ENCODE data around the gene UBE2S. TPM values are rescaled to one million over a fixed set of nuclear protein-coding genes. Genes with fewer than 3 reads are reported as not detected.
A peak's percentile ranks its signal among the peaks of the same experiment; 100 is the strongest.
"Not testable (repeated sequence)": the region's sequence is repeated elsewhere in the genome, so short reads cannot be mapped to it uniquely, and the experiment has no call there.

The UBE2S gene
- total RNA-seq, 1 donor from 2014 or later, result 224 TPM

GRCh38 chr19:55407800-55408532 lies 378 bp upstream of the UBE2S start:
- intact Hi-C loops (cut with micrococcal nuclease), result loop anchor here (1.0 to 5.0 kb wide), 13 partner anchors 10 to 959 kb away; partner anchors contain the start of genes FIZ1, HSPBP1, ISOC2 and KMT5C

GRCh38 chr19:55406826-55407549 lies 600 bp downstream of the UBE2S start:
- H3K27ac Mint-ChIP-seq, result peak overlapping the region; percentile 72
- H3K4me1 Mint-ChIP-seq (ENCODE audit: low read depth), result peaks cover 26% of the 10 kb centered on the region

More at GRCh38 chr19:55407800-55408532, 378 bp upstream of the UBE2S start:
- Mint-ChIP-seq H3K4me1 (ENCODE audit: low read depth) (peaks cover 26% of the 10 kb centered on the region), H3K27me3 (ENCODE audit: insufficient read depth) (peaks cover 6% of the 10 kb centered on the region), H3K36me3 (ENCODE audit: low read depth) (peaks cover 33% of the 10 kb centered on the region), H3K27ac (peak overlapping the region; percentile 97), H3K9me3 (peaks cover 13% of the 10 kb centered on the region), H3K4me3 (peak overlapping the region; percentile 93)
- DNase-seq (ENCODE audit: low spot score), result peak; percentile 96

DNA sequence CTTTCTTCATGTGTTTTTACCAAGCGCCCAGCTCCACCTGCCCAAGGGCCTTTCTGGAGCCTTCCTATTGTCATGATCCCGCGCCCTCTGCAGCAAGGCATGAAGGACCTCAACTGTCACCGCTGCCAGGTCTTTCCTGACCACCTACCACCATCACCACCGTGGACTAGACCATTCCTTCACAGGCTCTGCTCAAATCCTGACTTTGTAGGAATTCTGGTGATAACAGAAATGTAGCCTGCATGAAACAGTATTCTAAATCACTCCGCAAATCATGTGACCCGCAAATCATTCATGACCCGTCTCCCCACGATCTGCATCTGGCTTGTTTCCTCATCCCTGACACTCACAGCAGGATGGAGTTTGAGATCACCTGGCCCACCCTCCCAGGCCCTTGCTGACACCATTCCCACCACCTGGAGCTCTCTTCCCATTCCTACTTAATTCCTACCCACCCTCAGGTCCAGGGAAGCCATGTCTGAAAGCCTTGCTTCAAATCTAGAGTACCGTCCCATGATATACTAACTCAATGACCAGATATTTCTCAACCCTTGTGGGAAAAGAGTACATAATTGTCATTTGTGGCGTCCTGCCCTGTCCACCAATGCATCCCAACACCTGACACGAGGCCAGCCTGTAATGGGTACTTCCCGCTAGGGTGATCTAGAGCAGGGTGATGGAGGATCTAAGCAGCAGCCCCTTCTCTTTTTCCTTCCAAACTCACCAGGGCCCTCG lies 1.3 kb downstream of the UBE2S start:
- Mint-ChIP-seq H3K4me3 (peak overlapping the region; percentile 93), H3K4me1 (ENCODE audit: low read depth) (peaks cover 26% of the 10 kb centered on the region), H3K27me3 (ENCODE audit: insufficient read depth) (peaks cover 2% of the 10 kb centered on the region), H3K27ac (peak overlapping the region; percentile 72), H3K36me3 (ENCODE audit: low read depth) (peaks cover 46% of the 10 kb centered on the region), H3K9me3 (peaks cover 13% of the 10 kb centered on the region)
- intact Hi-C loops (cut with micrococcal nuclease), result loop anchor here (5.0 kb wide), 2 partner anchors 236 to 324 kb away; partner anchors contain the start of genes ZNF580 and ZNF581
- no peak for DNase-seq (ENCODE audit: low spot score)

More at GRCh38 chr19:55406826-55407549, 600 bp downstream of the UBE2S start:
- Mint-ChIP-seq H3K27me3 (ENCODE audit: insufficient read depth) (peaks cover 2% of the 10 kb centered on the region), H3K9me3 (peaks cover 13% of the 10 kb centered on the region), H3K36me3 (ENCODE audit: low read depth) (peaks cover 43% of the 10 kb centered on the region), H3K4me3 (peak overlapping the region; percentile 93)
- no peak for DNase-seq (ENCODE audit: low spot score)
- intact Hi-C loops (cut with micrococcal nuclease), result loop anchor here (1.0 to 5.0 kb wide), 3 partner anchors 9 to 325 kb away; partner anchors contain the start of genes ZNF580 and ZNF581

- intact Hi-C loops (cut with micrococcal nuclease), result loop anchor here (5.0 kb wide), 2 partner anchors 237 to 323 kb away; partner anchors contain the start of genes ZNF580 and ZNF581
- H3K9me3 Mint-ChIP-seq, result peaks cover 13% of the 10 kb centered on the region
- peaks cover 52% of the 10 kb centered on the region for H3K36me3 Mint-ChIP-seq (ENCODE audit: low read depth)
- no peak for DNase-seq (ENCODE audit: low spot score)
- H3K4me3 Mint-ChIP-seq, result peak overlapping the region; percentile 93
- H3K27me3 Mint-ChIP-seq (ENCODE audit: insufficient read depth), result peaks cover 2% of the 10 kb centered on the region
- H3K27ac Mint-ChIP-seq, result peak overlapping the region; percentile 72
- H3K4me1 Mint-ChIP-seq (ENCODE audit: low read depth), result peaks cover 26% of the 10 kb centered on the region
Measured at GRCh38 chr19:55405638-55406037, 1.9 kb downstream of the UBE2S start.

DNA sequence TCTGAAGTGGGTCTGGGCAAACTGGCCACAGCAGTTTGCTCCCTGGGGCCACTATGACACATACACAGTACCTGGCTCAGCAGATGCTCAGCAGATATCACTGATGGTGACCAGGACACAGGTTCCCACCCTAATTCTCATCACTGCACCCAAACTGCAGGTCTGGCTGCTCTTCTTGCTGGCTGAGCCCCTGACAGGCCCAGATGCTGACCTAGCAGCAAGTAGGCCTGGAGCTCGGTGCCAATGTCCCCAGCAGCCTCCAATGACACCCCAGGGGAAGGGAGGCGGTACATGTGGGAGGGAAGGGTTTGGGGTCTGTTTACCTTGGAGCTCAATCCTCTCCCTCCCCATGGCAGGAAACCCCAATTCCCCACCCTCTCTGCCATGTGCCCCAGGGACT lies 5.1 kb downstream of the UBE2S start:
- H3K27ac Mint-ChIP-seq, result no peak overlapping the region
- peaks cover 2% of the 10 kb centered on the region for H3K27me3 Mint-ChIP-seq (ENCODE audit: insufficient read depth)
- peaks cover 52% of the 10 kb centered on the region for H3K36me3 Mint-ChIP-seq (ENCODE audit: low read depth)
- H3K4me1 Mint-ChIP-seq (ENCODE audit: low read depth), result peaks cover 31% of the 10 kb centered on the region
- no peaks in the 10 kb centered on the region for H3K9me3 Mint-ChIP-seq
- H3K4me3 Mint-ChIP-seq, result no peak overlapping the region
- DNase-seq (ENCODE audit: low spot score), result no peak
- intact Hi-C loops (cut with micrococcal nuclease), result no loop called here

GRCh38 chr19:55401390-55401789 lies 6.2 kb downstream of the UBE2S start:
- H3K4me1 Mint-ChIP-seq (ENCODE audit: low read depth), result peaks cover 30% of the 10 kb centered on the region
- intact Hi-C loops (cut with micrococcal nuclease); DNase-seq (ENCODE audit: low spot score); H3K9me3 Mint-ChIP-seq; H3K27me3 Mint-ChIP-seq (ENCODE audit: insufficient read depth); H3K4me3 Mint-ChIP-seq; H3K27ac Mint-ChIP-seq: not testable (repeated sequence)
- H3K36me3 Mint-ChIP-seq (ENCODE audit: low read depth), result peaks cover 46% of the 10 kb centered on the region

DNA sequence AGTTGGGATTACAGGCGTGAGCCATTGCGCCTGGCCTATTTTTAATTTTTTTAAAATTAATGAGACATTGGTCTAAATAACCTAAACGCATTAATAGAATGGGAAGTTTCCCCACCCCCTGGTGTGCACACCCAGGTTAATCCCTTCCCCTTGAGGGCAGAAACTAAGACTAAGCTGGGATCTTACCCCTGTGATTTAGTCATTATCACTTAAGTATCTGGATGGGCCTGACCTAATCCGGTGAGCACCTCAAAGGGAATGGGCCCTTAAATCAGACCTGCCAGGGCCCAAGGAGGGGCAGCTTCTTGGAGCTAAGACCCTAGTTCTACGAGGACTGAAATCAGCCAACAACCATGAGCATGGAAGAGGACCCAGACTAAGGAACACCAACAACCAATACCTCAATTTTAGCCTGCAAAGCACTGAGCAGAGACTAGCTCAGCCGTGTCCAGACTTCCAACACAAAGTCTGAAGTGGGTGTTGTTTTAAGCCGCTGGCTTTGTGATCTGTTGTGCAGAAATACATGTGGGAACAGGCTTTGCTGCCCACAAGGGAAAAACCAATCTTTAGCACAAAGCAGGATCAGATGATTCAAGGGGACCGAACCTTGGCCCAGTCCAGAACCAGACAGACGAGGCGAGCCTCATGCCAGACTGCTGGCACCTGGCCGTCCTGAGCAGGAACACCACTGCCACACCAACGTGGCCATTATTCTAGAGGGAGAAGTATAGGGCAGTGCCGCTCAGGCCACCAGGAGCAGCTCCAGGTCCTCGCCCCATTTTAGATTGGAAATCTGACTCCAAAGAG lies 7.1 kb downstream of the UBE2S start:
- Mint-ChIP-seq H3K4me1 (ENCODE audit: low read depth) (peaks cover 21% of the 10 kb centered on the region), H3K27me3 (ENCODE audit: insufficient read depth) (no peaks in the 10 kb centered on the region), H3K36me3 (ENCODE audit: low read depth) (peaks cover 37% of the 10 kb centered on the region), H3K27ac (no peak overlapping the region), H3K4me3 (no peak overlapping the region), H3K9me3 (no peaks in the 10 kb centered on the region)
- intact Hi-C loops (cut with micrococcal nuclease), result no loop called here
- no peak for DNase-seq (ENCODE audit: low spot score)

DNA sequence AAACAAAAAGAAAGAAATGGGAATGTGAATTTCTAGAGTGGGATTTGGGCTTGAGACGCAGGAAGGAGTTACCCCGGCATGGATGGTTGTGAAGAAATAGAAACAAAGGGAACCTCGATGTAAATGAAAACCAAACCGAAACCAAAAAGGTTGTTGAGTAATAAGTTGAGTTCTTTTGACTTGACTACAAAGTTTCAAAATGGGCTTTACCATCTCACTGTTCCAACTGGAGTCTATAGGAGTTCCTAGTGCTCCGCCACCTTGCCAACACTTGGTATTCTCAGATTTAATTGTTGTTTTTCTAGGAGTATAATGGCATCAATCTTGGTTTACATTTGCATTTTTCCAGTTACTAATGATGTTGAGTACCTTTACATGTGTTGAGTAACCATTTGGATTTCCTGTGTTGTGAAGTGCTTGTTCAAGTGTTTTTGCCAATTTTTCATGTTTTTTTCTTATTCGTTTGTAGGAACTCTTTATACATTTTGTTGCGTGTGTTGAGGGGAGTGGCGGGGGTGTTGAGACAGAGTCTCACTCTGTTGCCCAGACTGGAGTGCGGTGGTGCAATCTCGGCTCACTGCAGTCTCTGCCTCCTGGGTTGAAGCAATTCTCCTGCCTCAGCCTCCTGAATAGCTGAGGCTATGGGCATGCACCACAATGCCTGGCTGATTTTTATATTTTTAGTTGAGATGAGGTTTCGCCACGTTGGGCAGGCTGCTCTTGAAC lies 9.2 kb downstream of the UBE2S start:
- intact Hi-C loops (cut with micrococcal nuclease), result loop anchor here (1.0 kb wide), 1 partner anchor 9 kb away; the partner anchor contains the start of gene UBE2S
- no peak for DNase-seq (ENCODE audit: low spot score)
- Mint-ChIP-seq H3K4me3 (no peak overlapping the region), H3K27me3 (ENCODE audit: insufficient read depth) (no peaks in the 10 kb centered on the region), H3K36me3 (ENCODE audit: low read depth) (peaks cover 31% of the 10 kb centered on the region), H3K9me3 (no peaks in the 10 kb centered on the region), H3K27ac (peak overlapping the region; percentile 76), H3K4me1 (ENCODE audit: low read depth) (peaks cover 19% of the 10 kb centered on the region)

- no peak for DNase-seq (ENCODE audit: low spot score)
- peaks cover 29% of the 10 kb centered on the region for H3K36me3 Mint-ChIP-seq (ENCODE audit: low read depth)
- no peaks in the 10 kb centered on the region for H3K9me3 Mint-ChIP-seq
- H3K27me3 Mint-ChIP-seq (ENCODE audit: insufficient read depth), result no peaks in the 10 kb centered on the region
- H3K27ac Mint-ChIP-seq, result no peak overlapping the region
- no peak overlapping the region for H3K4me3 Mint-ChIP-seq
- peaks cover 27% of the 10 kb centered on the region for H3K4me1 Mint-ChIP-seq (ENCODE audit: low read depth)
- intact Hi-C loops (cut with micrococcal nuclease), result no loop called here
Measured at GRCh38 chr19:55392820-55393761, 14.5 kb downstream of the UBE2S start.

DNA sequence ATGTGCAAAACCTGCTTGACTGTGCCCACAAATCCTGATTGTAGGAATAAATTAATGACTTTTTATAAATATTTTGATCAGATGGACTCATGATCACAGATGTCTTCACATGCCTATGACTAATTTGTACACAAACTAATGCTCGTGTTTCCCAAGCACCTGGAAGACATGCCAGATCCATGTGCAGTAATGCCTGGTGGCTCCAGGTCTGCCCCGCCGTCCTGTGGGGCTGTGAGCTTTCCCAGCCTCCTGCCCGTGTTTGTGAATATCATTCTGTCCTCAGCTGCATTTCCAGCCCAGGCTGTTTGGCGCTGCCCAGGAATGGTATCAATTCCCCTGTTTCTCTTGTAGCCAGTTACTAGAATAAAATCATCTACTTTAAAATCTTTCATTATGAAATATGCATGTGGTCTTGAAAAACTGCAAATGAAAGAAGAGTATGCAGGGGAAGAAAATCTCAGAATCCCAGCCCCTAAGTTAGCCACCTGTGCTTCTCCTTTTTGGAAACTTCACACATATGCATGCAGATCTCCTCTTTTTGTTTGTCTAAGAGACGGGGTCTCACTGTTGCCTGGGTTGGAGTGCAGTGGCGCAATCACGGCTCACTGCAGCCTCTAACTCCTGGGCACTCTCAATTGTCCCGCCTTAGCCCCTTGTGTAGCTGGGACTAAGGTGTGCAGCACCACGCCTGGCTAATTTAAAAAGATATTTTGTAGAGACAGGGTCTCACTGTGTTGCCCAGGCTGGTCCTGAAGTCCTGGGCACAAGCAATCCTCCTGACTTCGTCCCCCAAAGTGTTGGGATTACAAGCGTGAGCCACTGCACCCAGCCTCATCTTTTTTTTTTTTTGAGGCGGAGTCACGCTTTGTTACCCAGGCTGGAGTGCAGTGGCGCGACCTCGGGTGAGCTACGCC lies 15.6 kb downstream of the UBE2S start:
- H3K4me1 Mint-ChIP-seq (ENCODE audit: low read depth), result peaks cover 29% of the 10 kb centered on the region
- H3K27ac Mint-ChIP-seq, result no peak overlapping the region
- intact Hi-C loops (cut with micrococcal nuclease), result no loop called here
- DNase-seq (ENCODE audit: low spot score), result no peak
- peaks cover 38% of the 10 kb centered on the region for H3K36me3 Mint-ChIP-seq (ENCODE audit: low read depth)
- no peaks in the 10 kb centered on the region for H3K9me3 Mint-ChIP-seq
- H3K4me3 Mint-ChIP-seq, result no peak overlapping the region
- H3K27me3 Mint-ChIP-seq (ENCODE audit: insufficient read depth), result no peaks in the 10 kb centered on the region
